GM12878 (cell line): ENCODE data around the gene MKRN2. TPM values are rescaled to one million over a fixed set of nuclear protein-coding genes. Genes with fewer than 3 reads are reported as not detected.
A peak's percentile ranks its signal among the peaks of the same experiment; 100 is the strongest.

ENCODE experiments used
- ATAC-seq: fragments of 200-7000 bp; cut with Tn5 transposase; 3 replicates; pipeline ENCODE4 v1.9.1; 2020; ENCODE audit warnings: mild to moderate bottlenecking, moderate library complexity
- BruUV-seq: library from RNA; stranded (reverse); fragments of 400-500 nt; replicated peaks from 2 replicates; lab custom pipeline; 2021; lab: Mats Ljungman, UMichigan
- CTCF ChIA-PET: fragments of 300-600 bp; sonication (Branson Sonifier 250); formaldehyde crosslinking; extraction: SDS; loops from one replicate; lab custom pipeline; 2021; ENCODE audit warnings: inconsistent platforms; lab: Yijun Ruan, JAX
- POLR2A ChIA-PET: fragments of 350-600 bp; formaldehyde crosslinking; extraction: SDS; loops from one replicate; lab custom pipeline; 2021; ENCODE audit warnings: inconsistent platforms; lab: Charles Lee
- RAD21 ChIA-PET: fragments of 300-600 bp; sonication (Branson Sonifier 250); formaldehyde crosslinking; loops from one replicate; lab custom pipeline; 2023; ENCODE audit warnings: antibody characterized with exemption; ENCODE audit not compliant: unreplicated experiment; lab: Charles Lee
- SMC1A ChIA-PET: fragments of 300-600 bp; sonication (Branson Sonifier 250); formaldehyde crosslinking; loops from one replicate; lab custom pipeline; 2023; ENCODE audit not compliant: unreplicated experiment, uncharacterized antibody; lab: Charles Lee
- DNase-seq: peaks from one replicate; pipeline ENCODE4 v3.0.0-alpha.2; 2011; ENCODE audit warnings: low read depth, low spot score
- FAIRE-seq: peaks from 3 replicates; lab custom pipeline; 2011; peaks lifted over from hg19 to GRCh38; lab: Jason Lieb, UNC
- H2AFZ ChIP-seq: 2 replicates; pipeline ENCODE4 v1.6.0; 2011; ENCODE audit warnings: low read depth, low read length, control low read depth; ENCODE audit not compliant: control insufficient read depth
- H3K27ac ChIP-seq: 2 replicates; pipeline ENCODE4 v1.5.1; 2011; ENCODE audit warnings: control low read depth; ENCODE audit not compliant: control insufficient read depth, insufficient read depth
- H3K27me3 ChIP-seq, 2 experiments: replicated peaks in 1 of 2; 2 replicates each; pipeline versions ENCODE4 v1.6.0 to v1.6.1; 2011; ENCODE audit warnings: low read length in 1 of 2; ENCODE audit not compliant: control insufficient read depth in 2 of 2, insufficient read depth in 2 of 2
- H3K36me3 ChIP-seq, 2 experiments: 2 replicates each; pipeline ENCODE4 v1.5.1; 2011; ENCODE audit warnings: low read length in 1 of 2; ENCODE audit not compliant: control insufficient read depth in 2 of 2, insufficient read depth in 2 of 2
- H3K4me1 ChIP-seq: 2 replicates; pipeline ENCODE4 v1.6.1; 2011; ENCODE audit warnings: mild to moderate bottlenecking, low read length, moderate library complexity, mixed read lengths; ENCODE audit not compliant: control insufficient read depth, insufficient read depth
- H3K4me2 ChIP-seq: 2 replicates; pipeline ENCODE4 v1.6.0; 2011; ENCODE audit warnings: control low read depth; ENCODE audit not compliant: control insufficient read depth, insufficient read depth
- H3K4me3 ChIP-seq: fragments of 200-600 bp; sonication (generic); 2 replicates; pipeline ENCODE4 v1.5.1; 2016
- H3K79me2 ChIP-seq: 2 replicates; pipeline ENCODE4 v1.6.0; 2011; ENCODE audit warnings: low read length; ENCODE audit not compliant: control insufficient read depth, insufficient read depth
- H3K9ac ChIP-seq: 2 replicates; pipeline ENCODE4 v1.8.0; 2011; ENCODE audit warnings: low read length, control low read depth, mixed read lengths; ENCODE audit not compliant: control insufficient read depth, insufficient read depth
- H3K9me3 ChIP-seq: replicated peaks from 3 replicates; pipeline ENCODE4 v1.5.1; 2011; ENCODE audit warnings: mild to moderate bottlenecking, low read length; ENCODE audit not compliant: control insufficient read depth, insufficient read depth
- H4K20me1 ChIP-seq: 2 replicates; pipeline ENCODE4 v1.6.0; 2011; ENCODE audit not compliant: control insufficient read depth, insufficient read depth
- ASH2L ChIP-seq: fragments of 300-600, 200-600 bp; sonication (generic); IDR thresholded peaks from 2 replicates; pipeline ENCODE4 v1.6.1; 2017; ENCODE audit warnings: low read depth, mild to moderate bottlenecking, borderline replicate concordance
- BMI1 ChIP-seq: fragments of 450-650 bp; IDR thresholded peaks from 2 replicates; pipeline ENCODE4 v1.6.1; 2016; ENCODE audit warnings: mild to moderate bottlenecking, moderate library complexity, borderline replicate concordance
- CHD4 ChIP-seq: fragments of 200-600 bp; sonication (generic); IDR thresholded peaks from 2 replicates; pipeline ENCODE4 v1.6.1; 2016; ENCODE audit warnings: mild to moderate bottlenecking
- IKZF1 ChIP-seq: fragments of 450-650 bp; conservative IDR thresholded peaks from 2 replicates; pipeline ENCODE4 v1.6.1; 2017; ENCODE audit warnings: antibody characterized with exemption, mild to moderate bottlenecking
- MTA3 ChIP-seq: IDR thresholded peaks from 2 replicates; pipeline ENCODE4 v1.6.1; 2012; ENCODE audit warnings: low read length, inconsistent platforms, borderline replicate concordance
- NFXL1 ChIP-seq: fragments of 450-650 bp; IDR thresholded peaks from 2 replicates; pipeline ENCODE4 v1.6.1; 2017; ENCODE audit warnings: antibody characterized with exemption, mild to moderate bottlenecking, borderline replicate concordance
- PAX8 ChIP-seq: fragments of 450-650 bp; IDR thresholded peaks from 2 replicates; pipeline ENCODE4 v1.6.1; 2017; ENCODE audit warnings: mild to moderate bottlenecking, moderate library complexity
- SMARCA5 ChIP-seq: fragments of 450-650 bp; IDR thresholded peaks from 2 replicates; pipeline ENCODE4 v1.6.1; 2017; ENCODE audit warnings: mild to moderate bottlenecking
- WGBS: methylation state at CpG from one replicate; pipeline ENCODE4 v1.1.6; 2016; ENCODE audit warnings: low lambda C conversion rate; ENCODE audit not compliant: insufficient replicate concordance, insufficient coverage; ENCODE audit errors: missing lambda C conversion rate; 5-methylcytosine and 5-hydroxymethylcytosine counted together
- in situ Hi-C: fragments of 300-500 bp; cut with MboI; formaldehyde crosslinking; loops from 9 replicates; pipeline ENCODE4 v1.14.3; 2018; ENCODE audit warnings: mixed read lengths
- intact Hi-C: fragments of 100-400 bp; cut with micrococcal nuclease; formaldehyde crosslinking; loops from one replicate; pipeline ENCODE4 v1.14.2; 2022; ENCODE audit not compliant: unreplicated experiment
- polyA plus RNA-seq, 11 experiments: library from polyadenylated mRNA; depleted of rRNA in 4 of 11; unstranded in 6 of 11; stranded (reverse) in 5 of 11; fragments of >200 nt; fragmentation: Nextera tagmentation in 4 of 11; fragmentation: Illumina TruSeq in 1 of 11; extraction: Ambion mirVana in 4 of 11; extraction: Trizol in 1 of 11; gene quantifications; 1 replicate in 1 of 11; 2 replicates in 10 of 11; pipeline versions ENCODE4 v1.2.1 to v1.2.3, GENCODE V29; 2011 to 2016; ENCODE audit warnings: inconsistent platforms in 2 of 11, missing spikeins in 2 of 11, low read depth in 1 of 11
- total RNA-seq, 4 experiments: library from RNA; depleted of rRNA in 3 of 4; stranded (reverse); fragments of >200 nt in 3 of 4; fragmentation: Illumina TruSeq in 1 of 4; extraction: Trizol in 1 of 4; gene quantifications; 2 replicates each; pipeline versions ENCODE4 v1.2.1 to v1.2.3, GENCODE V29; 2013 to 2021
- TF ChIP-seq, protein P1 (sequence below): fragments of 450-650 bp; IDR thresholded peaks from 2 replicates; pipeline ENCODE4 v1.6.1; 2017; ENCODE audit warnings: mild to moderate bottlenecking, moderate library complexity
- TF ChIP-seq, protein P2 (sequence below): fragments of 450-650 bp; IDR thresholded peaks from 2 replicates; pipeline ENCODE4 v1.6.1; 2017; ENCODE audit warnings: antibody characterized with exemption, mild to moderate bottlenecking, moderate library complexity
- TF ChIP-seq, protein P3 (sequence below): IDR thresholded peaks from 2 replicates; pipeline ENCODE4 v1.6.1; 2011; ENCODE audit warnings: borderline replicate concordance, low read depth, mild to moderate bottlenecking, moderate library complexity, mixed read lengths, low read length; ENCODE audit not compliant: insufficient read depth; ENCODE audit errors: extremely low read length
- TF ChIP-seq, protein P4 (sequence below): IDR thresholded peaks from 2 replicates; pipeline ENCODE4 v1.6.1; 2011; ENCODE audit warnings: low read depth, mild to moderate bottlenecking, low read length, moderate library complexity, borderline replicate concordance; ENCODE audit errors: extremely low read depth

MKRN2 gene
- total and polyA plus RNA-seq, 10 of the 15 experiments (the other 5 are each of a cell fraction or from before 2014, with no cell fraction given) = 15.4 to 40.7 (median 34.4) TPM

DNA sequence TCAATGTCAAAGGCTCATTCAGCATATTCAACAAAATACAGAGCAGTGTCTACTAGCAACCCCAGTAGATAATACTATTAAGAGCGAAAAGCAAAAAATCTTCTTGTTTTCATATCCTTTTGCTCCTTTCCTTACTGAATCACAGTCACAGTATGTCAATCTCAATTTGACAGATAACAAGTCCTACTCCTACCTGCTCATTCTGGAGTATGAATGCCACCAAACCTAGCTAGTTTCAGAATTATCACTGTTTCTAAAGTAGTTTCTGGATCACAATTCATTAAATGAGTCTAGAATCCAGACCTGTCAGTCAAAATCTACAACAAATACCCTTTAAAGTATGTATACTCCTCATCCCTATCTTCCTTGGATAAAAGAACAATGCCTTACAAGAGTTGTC is 51.5 kb downstream of the MKRN2 start:
- DNase-seq (no peak), ATAC-seq (no peak), FAIRE-seq (no peak)
- SMC1A ChIA-PET = no interaction called here
- Histone ChIP-seq H3K4me2 (no peak overlapping the region), H3K9me3 (no peaks in the 10 kb centered on the region), H4K20me1 (no peaks in the 10 kb centered on the region), H3K36me3 (peaks cover 6 to 42% of the 10 kb centered on the region in 2 experiments), H3K9ac (no peak overlapping the region), H3K27me3 (no peaks in the 10 kb centered on the region), H2AFZ (no peak overlapping the region), H3K79me2 (peaks cover 5% of the 10 kb centered on the region), H3K4me3 (no peak overlapping the region), H3K4me1 (no peaks in the 10 kb centered on the region), H3K27ac (no peak overlapping the region)
- 94% methylated on average over 1 of the region's 1 CpG for WGBS
- TF ChIP-seq PAX8 (no peak), SMARCA5 (no peak), NFXL1 (no peak), CHD4 (no peak), BMI1 (no peak), IKZF1 (no peak), MTA3 (no peak), ASH2L (no peak)
- TF ChIP-seq, protein P1, sequence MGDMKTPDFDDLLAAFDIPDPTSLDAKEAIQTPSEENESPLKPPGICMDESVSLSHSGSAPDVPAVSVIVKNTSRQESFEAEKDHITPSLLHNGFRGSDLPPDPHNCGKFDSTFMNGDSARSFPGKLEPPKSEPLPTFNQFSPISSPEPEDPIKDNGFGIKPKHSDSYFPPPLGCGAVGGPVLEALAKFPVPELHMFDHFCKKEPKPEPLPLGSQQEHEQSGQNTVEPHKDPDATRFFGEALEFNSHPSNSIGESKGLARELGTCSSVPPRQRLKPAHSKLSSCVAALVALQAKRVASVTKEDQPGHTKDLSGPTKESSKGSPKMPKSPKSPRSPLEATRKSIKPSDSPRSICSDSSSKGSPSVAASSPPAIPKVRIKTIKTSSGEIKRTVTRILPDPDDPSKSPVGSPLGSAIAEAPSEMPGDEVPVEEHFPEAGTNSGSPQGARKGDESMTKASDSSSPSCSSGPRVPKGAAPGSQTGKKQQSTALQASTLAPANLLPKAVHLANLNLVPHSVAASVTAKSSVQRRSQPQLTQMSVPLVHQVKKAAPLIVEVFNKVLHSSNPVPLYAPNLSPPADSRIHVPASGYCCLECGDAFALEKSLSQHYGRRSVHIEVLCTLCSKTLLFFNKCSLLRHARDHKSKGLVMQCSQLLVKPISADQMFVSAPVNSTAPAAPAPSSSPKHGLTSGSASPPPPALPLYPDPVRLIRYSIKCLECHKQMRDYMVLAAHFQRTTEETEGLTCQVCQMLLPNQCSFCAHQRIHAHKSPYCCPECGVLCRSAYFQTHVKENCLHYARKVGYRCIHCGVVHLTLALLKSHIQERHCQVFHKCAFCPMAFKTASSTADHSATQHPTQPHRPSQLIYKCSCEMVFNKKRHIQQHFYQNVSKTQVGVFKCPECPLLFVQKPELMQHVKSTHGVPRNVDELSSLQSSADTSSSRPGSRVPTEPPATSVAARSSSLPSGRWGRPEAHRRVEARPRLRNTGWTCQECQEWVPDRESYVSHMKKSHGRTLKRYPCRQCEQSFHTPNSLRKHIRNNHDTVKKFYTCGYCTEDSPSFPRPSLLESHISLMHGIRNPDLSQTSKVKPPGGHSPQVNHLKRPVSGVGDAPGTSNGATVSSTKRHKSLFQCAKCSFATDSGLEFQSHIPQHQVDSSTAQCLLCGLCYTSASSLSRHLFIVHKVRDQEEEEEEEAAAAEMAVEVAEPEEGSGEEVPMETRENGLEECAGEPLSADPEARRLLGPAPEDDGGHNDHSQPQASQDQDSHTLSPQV = no peak
- TF ChIP-seq, protein P2, sequence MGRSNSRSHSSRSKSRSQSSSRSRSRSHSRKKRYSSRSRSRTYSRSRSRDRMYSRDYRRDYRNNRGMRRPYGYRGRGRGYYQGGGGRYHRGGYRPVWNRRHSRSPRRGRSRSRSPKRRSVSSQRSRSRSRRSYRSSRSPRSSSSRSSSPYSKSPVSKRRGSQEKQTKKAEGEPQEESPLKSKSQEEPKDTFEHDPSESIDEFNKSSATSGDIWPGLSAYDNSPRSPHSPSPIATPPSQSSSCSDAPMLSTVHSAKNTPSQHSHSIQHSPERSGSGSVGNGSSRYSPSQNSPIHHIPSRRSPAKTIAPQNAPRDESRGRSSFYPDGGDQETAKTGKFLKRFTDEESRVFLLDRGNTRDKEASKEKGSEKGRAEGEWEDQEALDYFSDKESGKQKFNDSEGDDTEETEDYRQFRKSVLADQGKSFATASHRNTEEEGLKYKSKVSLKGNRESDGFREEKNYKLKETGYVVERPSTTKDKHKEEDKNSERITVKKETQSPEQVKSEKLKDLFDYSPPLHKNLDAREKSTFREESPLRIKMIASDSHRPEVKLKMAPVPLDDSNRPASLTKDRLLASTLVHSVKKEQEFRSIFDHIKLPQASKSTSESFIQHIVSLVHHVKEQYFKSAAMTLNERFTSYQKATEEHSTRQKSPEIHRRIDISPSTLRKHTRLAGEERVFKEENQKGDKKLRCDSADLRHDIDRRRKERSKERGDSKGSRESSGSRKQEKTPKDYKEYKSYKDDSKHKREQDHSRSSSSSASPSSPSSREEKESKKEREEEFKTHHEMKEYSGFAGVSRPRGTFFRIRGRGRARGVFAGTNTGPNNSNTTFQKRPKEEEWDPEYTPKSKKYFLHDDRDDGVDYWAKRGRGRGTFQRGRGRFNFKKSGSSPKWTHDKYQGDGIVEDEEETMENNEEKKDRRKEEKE = no peak
- TF ChIP-seq, protein P3, sequence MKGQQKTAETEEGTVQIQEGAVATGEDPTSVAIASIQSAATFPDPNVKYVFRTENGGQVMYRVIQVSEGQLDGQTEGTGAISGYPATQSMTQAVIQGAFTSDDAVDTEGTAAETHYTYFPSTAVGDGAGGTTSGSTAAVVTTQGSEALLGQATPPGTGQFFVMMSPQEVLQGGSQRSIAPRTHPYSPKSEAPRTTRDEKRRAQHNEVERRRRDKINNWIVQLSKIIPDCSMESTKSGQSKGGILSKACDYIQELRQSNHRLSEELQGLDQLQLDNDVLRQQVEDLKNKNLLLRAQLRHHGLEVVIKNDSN = no peak
- TF ChIP-seq, protein P4, sequence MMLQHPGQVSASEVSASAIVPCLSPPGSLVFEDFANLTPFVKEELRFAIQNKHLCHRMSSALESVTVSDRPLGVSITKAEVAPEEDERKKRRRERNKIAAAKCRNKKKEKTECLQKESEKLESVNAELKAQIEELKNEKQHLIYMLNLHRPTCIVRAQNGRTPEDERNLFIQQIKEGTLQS = no peak
- intact Hi-C loops = no loop called here
- TSS peak; percentile 10 for BruUV-seq
- POLR2A ChIA-PET = interaction anchor here (0.6 kb wide), 1 partner anchor 422 kb away, joined by 4 read pairs; no protein-coding TSS in a partner anchor
- in situ Hi-C loops = no loop called here
- RAD21 ChIA-PET = no interaction called here
- CTCF ChIA-PET = interaction anchor here (1.0 kb wide), 1 partner anchor 16 kb away, joined by 6 read pairs; no protein-coding TSS in a partner anchor
